HL-60 (cell line): Measurements from ENCODE around the gene CMIP.

ENCODE experiments used
- DNase-seq, 2 experiments: peaks; one replicate each; pipeline ENCODE4 v3.0.0-alpha.2; 2010 to 2020; ENCODE audit warnings: low read depth in 1 of 2, low spot score in 1 of 2
- H3K27ac ChIP-seq: fragments of 250-450 bp; sonication (Bioruptor Pico); replicated peaks from 2 replicates; pipeline ENCODE4 v1.5.1; 2020; ENCODE audit warnings: mild to moderate bottlenecking, moderate library complexity
- H3K27me3 ChIP-seq: fragments of 250-450 bp; sonication (Bioruptor Pico); 2 replicates; pipeline ENCODE4 v1.5.1; 2021; ENCODE audit warnings: mild to moderate bottlenecking, moderate library complexity; ENCODE audit not compliant: insufficient read depth, poor library complexity, severe bottlenecking
- H3K4me3 ChIP-seq: replicated peaks from 2 replicates; pipeline ENCODE4 v1.5.1; 2011; ENCODE audit warnings: mild to moderate bottlenecking, control low read depth, low read length; ENCODE audit not compliant: insufficient read depth
- CTCF ChIP-seq: IDR thresholded peaks from one replicate; pipeline ENCODE4 v1.5.1; 2011; ENCODE audit warnings: low read length, control low read depth, inconsistent platforms; ENCODE audit not compliant: insufficient read depth
- GABPA ChIP-seq: IDR thresholded peaks from 2 replicates; pipeline ENCODE4 v1.6.1; 2012; ENCODE audit warnings: low read depth
- POLR2AphosphoS5 ChIP-seq: IDR thresholded peaks from 2 replicates; pipeline ENCODE4 v1.6.1; 2012; ENCODE audit warnings: low read depth
- REST ChIP-seq: IDR thresholded peaks from 2 replicates; pipeline ENCODE4 v1.6.1; 2012; ENCODE audit warnings: low read depth; ENCODE audit not compliant: insufficient replicate concordance
- SPI1 ChIP-seq: IDR thresholded peaks from 2 replicates; pipeline ENCODE4 v1.6.1; 2012; ENCODE audit warnings: low read depth, mild to moderate bottlenecking, borderline replicate concordance

Gene CMIP

GRCh38 chr16:81705261-81705660 is 260.7 kb downstream of the CMIP start:
- H3K27ac ChIP-seq = no peak overlapping the region
- no peaks in the 10 kb centered on the region for H3K27me3 ChIP-seq
- no peak for TF ChIP-seq GABPA
- no peak for TF ChIP-seq SPI1
- TF ChIP-seq POLR2AphosphoS5 = no peak
- no peak for TF ChIP-seq CTCF
- TF ChIP-seq REST = no peak
- H3K4me3 ChIP-seq = no peak overlapping the region
- DNase-seq = no peak

GRCh38 chr16:81706327-81707295 is 262.0 kb downstream of the CMIP start:
- TF ChIP-seq GABPA (no peak), POLR2AphosphoS5 (no peak), REST (no peak), SPI1 (no peak), CTCF (no peak)
- DNase-seq = no peak
- H3K4me3 ChIP-seq = no peak overlapping the region
- no peaks in the 10 kb centered on the region for H3K27me3 ChIP-seq
- H3K27ac ChIP-seq = no peak overlapping the region

GRCh38 chr16:81707411-81708265 is 263.0 kb downstream of the CMIP start:
- no peak for DNase-seq
- TF ChIP-seq REST = no peak
- TF ChIP-seq SPI1 = no peak
- TF ChIP-seq POLR2AphosphoS5 = no peak
- no peak for TF ChIP-seq CTCF
- no peak for TF ChIP-seq GABPA
- no peaks in the 10 kb centered on the region for H3K27me3 ChIP-seq
- no peak overlapping the region for H3K27ac ChIP-seq
- H3K4me3 ChIP-seq = no peak overlapping the region
